ENCODE results near the gene TFEC. TPM values are rescaled to one million over a fixed set of nuclear protein-coding genes. Genes with fewer than 3 reads are reported as not detected.
A peak's percentile ranks its signal among the peaks of the same experiment; 100 is the strongest.
"Not testable (repeated sequence)": the region's sequence is repeated elsewhere in the genome, so short reads cannot be mapped to it uniquely, and the experiment has no call there.

Gene TFEC
- total and polyA plus RNA-seq, 4 donors, result 1.4 to 6.6 (median 2.4) TPM

DNA sequence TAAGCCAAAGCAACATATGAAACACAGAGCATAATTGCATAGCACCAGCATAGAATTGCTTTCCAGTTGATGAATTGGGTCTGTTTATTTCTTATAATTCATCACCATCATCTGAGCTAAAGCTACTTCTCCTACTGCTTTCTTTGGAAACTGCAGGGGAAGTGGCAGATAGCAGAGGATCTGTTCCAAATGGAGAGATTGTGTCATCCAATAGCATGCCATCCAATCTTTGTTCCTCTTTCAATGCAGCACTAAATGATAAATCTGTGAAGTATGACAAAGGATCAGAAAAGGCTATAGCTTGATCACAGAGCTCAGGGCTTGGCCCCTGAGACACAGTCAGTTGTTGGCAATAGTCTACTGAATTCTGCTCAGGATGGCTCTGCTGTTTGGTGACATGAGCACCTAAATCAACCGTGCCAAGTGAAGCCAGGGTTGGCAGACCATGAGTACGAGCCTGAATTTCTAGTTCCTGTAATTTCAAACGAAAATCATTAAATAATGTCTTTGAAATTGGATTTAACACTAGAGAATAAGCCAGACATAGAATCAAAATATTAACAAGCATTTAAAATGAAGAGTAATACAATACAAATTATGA lies 90.0 kb downstream of the TFEC start:
- Histone ChIP-seq H3K27ac (ENCODE audit: low read depth, low read length) (no peak overlapping the region), H3K27me3 (ENCODE audit: control insufficient read depth, insufficient read depth, low read length) (no peaks in the 10 kb centered on the region), H3K4me1 (ENCODE audit: control insufficient read depth, insufficient read depth, low read length) (no peaks in the 10 kb centered on the region), H3K4me3 (ENCODE audit: low read depth, low read length) (no peak overlapping the region), H3K36me3 (ENCODE audit: control insufficient read depth, insufficient read depth, low read length) (no peaks in the 10 kb centered on the region), H3K9me3 (ENCODE audit: control insufficient read depth, insufficient read depth, low read length) (no peaks in the 10 kb centered on the region)
- no CpG with 5 or more reads among the region's 3 CpGs for WGBS (ENCODE audit: insufficient coverage)
- no peak for DNase-seq (ENCODE audit: low read depth in 4 of 6, low spot score in 6 of 6)

GRCh38 chr7:115937960-115938359 lies 92.6 kb downstream of the TFEC start:
- Histone ChIP-seq H3K4me1 (ENCODE audit: control insufficient read depth, insufficient read depth, low read length) (no peaks in the 10 kb centered on the region), H3K27ac (ENCODE audit: low read depth, low read length) (no peak overlapping the region), H3K9me3 (ENCODE audit: control insufficient read depth, insufficient read depth, low read length) (no peaks in the 10 kb centered on the region), H3K4me3 (ENCODE audit: low read depth, low read length) (no peak overlapping the region), H3K36me3 (ENCODE audit: control insufficient read depth, insufficient read depth, low read length) (no peaks in the 10 kb centered on the region), H3K27me3 (ENCODE audit: control insufficient read depth, insufficient read depth, low read length) (no peaks in the 10 kb centered on the region)
- DNase-seq (ENCODE audit: low read depth in 4 of 6, low spot score in 6 of 6), result no peak
- WGBS (ENCODE audit: insufficient coverage), result 67% methylated on average over 1 of the region's 1 CpG

- no peaks in the 10 kb centered on the region for H3K36me3 ChIP-seq (ENCODE audit: control insufficient read depth, insufficient read depth, low read length)
Observed at GRCh38 chr7:115933471-115933870, 97.1 kb downstream of the TFEC start.

GRCh38 chr7:115932880-115933279 lies 97.7 kb downstream of the TFEC start:
- Histone ChIP-seq H3K27ac (ENCODE audit: low read depth, low read length) (no peak overlapping the region), H3K4me1 (ENCODE audit: control insufficient read depth, insufficient read depth, low read length) (no peaks in the 10 kb centered on the region), H3K4me3 (ENCODE audit: low read depth, low read length) (no peak overlapping the region), H3K27me3 (ENCODE audit: control insufficient read depth, insufficient read depth, low read length) (no peaks in the 10 kb centered on the region), H3K9me3 (ENCODE audit: control insufficient read depth, insufficient read depth, low read length) (no peaks in the 10 kb centered on the region), H3K36me3 (ENCODE audit: control insufficient read depth, insufficient read depth, low read length) (no peaks in the 10 kb centered on the region)
- WGBS (ENCODE audit: insufficient coverage), result 71% methylated on average over 1 of the region's 2 CpGs
- no peak for DNase-seq (ENCODE audit: low read depth in 4 of 6, low spot score in 6 of 6)

More at GRCh38 chr7:115933471-115933870, 97.1 kb downstream of the TFEC start:
- H3K27ac ChIP-seq (ENCODE audit: low read depth, low read length), result no peak overlapping the region
- H3K9me3 ChIP-seq (ENCODE audit: control insufficient read depth, insufficient read depth, low read length), result no peaks in the 10 kb centered on the region
- no peaks in the 10 kb centered on the region for H3K27me3 ChIP-seq (ENCODE audit: control insufficient read depth, insufficient read depth, low read length)
- no peak overlapping the region for H3K4me3 ChIP-seq (ENCODE audit: low read depth, low read length)
- H3K4me1 ChIP-seq (ENCODE audit: control insufficient read depth, insufficient read depth, low read length), result no peaks in the 10 kb centered on the region
- WGBS (ENCODE audit: insufficient coverage), result no CpG with 5 or more reads among the region's 4 CpGs
- peak in 2 of 6 donors; percentile 32 to 58 for DNase-seq (ENCODE audit: low read depth in 4 of 6, low spot score in 6 of 6)

DNA sequence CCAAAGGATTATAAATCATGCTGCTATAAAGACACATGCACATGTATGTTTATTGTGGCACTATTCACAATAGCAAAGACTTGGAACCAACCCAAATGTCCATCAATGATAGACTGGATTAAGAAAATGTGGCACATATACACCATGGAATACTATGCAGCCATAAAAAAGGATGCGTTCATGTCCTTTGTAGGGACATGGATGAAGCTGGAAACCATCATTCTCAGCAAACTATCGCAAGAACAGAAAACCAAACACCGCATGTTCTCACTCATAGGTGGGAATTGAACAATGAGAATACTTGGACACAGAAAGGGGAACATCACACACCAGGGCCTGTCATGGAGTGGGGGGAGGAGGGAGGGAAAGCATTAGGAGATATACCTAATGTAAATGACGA lies 100.4 kb downstream of the TFEC start:
- DNase-seq (ENCODE audit: low read depth in 4 of 6, low spot score in 6 of 6); H3K9me3 ChIP-seq (ENCODE audit: control insufficient read depth, insufficient read depth, low read length); H3K27ac ChIP-seq (ENCODE audit: low read depth, low read length); H3K4me3 ChIP-seq (ENCODE audit: low read depth, low read length); H3K4me1 ChIP-seq (ENCODE audit: control insufficient read depth, insufficient read depth, low read length); H3K36me3 ChIP-seq (ENCODE audit: control insufficient read depth, insufficient read depth, low read length); H3K27me3 ChIP-seq (ENCODE audit: control insufficient read depth, insufficient read depth, low read length): not testable (repeated sequence)
- WGBS (ENCODE audit: insufficient coverage), result no CpG with 5 or more reads among the region's 4 CpGs

DNA sequence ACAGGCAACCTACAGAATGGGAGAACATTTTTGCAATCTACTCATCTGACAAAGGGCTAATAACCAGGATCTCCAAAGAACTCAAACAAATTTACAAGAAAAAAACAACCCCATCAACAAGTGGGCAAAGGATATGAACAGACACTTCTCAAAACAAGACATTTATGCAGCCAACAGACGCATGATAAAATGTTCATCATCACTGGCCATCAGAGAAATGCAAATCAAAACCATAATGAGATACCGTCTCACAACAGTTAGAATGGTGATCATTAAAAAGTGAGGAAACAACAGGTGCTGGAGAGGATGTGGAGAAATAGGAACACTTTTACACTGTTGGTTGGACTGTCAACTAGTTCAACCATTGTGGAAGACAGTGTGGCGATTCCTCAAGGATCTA lies 100.8 kb downstream of the TFEC start:
- H3K27me3 ChIP-seq (ENCODE audit: control insufficient read depth, insufficient read depth, low read length), result not testable (repeated sequence)

GRCh38 chr7:115924411-115924810 lies 106.2 kb downstream of the TFEC start:
- Histone ChIP-seq H3K27ac (ENCODE audit: low read depth, low read length) (no peak overlapping the region), H3K36me3 (ENCODE audit: control insufficient read depth, insufficient read depth, low read length) (no peaks in the 10 kb centered on the region), H3K9me3 (ENCODE audit: control insufficient read depth, insufficient read depth, low read length) (no peaks in the 10 kb centered on the region), H3K4me3 (ENCODE audit: low read depth, low read length) (no peak overlapping the region), H3K4me1 (ENCODE audit: control insufficient read depth, insufficient read depth, low read length) (no peaks in the 10 kb centered on the region), H3K27me3 (ENCODE audit: control insufficient read depth, insufficient read depth, low read length) (no peaks in the 10 kb centered on the region)
- DNase-seq (ENCODE audit: low read depth in 4 of 6, low spot score in 6 of 6), result peak in 1 of 6 donors; percentile 65
- no CpG with 5 or more reads among the region's 2 CpGs for WGBS (ENCODE audit: insufficient coverage)

More for the DNA sequence above, 100.8 kb downstream of the TFEC start:
- WGBS (ENCODE audit: insufficient coverage), result no CpG with 5 or more reads among the region's 3 CpGs
- not testable (repeated sequence) for DNase-seq (ENCODE audit: low read depth in 4 of 6, low spot score in 6 of 6); H3K4me1 ChIP-seq (ENCODE audit: control insufficient read depth, insufficient read depth, low read length); H3K27ac ChIP-seq (ENCODE audit: low read depth, low read length); H3K4me3 ChIP-seq (ENCODE audit: low read depth, low read length); H3K9me3 ChIP-seq (ENCODE audit: control insufficient read depth, insufficient read depth, low read length); H3K36me3 ChIP-seq (ENCODE audit: control insufficient read depth, insufficient read depth, low read length)

DNA sequence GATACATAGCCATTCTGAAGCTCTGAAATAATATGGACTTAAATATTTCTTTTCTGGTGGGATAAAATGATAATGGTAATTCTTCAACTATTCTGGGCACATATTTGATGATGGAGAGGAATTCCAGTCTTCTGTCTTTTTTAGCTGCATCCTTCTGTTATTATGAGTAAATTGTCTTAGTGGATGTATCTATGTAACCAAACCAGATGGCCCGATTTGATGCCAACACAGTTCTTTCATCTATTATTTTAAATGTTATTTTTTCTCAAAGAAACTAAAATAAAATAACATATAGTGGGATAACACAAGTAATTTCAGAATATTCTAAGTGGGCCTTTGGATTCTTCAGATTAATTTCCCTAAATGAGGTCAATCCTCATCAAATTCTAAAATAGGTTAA lies 110.2 kb downstream of the TFEC start:
- WGBS (ENCODE audit: insufficient coverage), result no CpG with 5 or more reads among the region's 1 CpG
- no peaks in the 10 kb centered on the region for H3K4me1 ChIP-seq (ENCODE audit: control insufficient read depth, insufficient read depth, low read length)

GRCh38 chr7:115914951-115915350 lies 115.6 kb downstream of the TFEC start:
- H3K9me3 ChIP-seq (ENCODE audit: control insufficient read depth, insufficient read depth, low read length), result no peaks in the 10 kb centered on the region
- no peak overlapping the region for H3K27ac ChIP-seq (ENCODE audit: low read depth, low read length)
- no peak overlapping the region for H3K4me3 ChIP-seq (ENCODE audit: low read depth, low read length)
- H3K27me3 ChIP-seq (ENCODE audit: control insufficient read depth, insufficient read depth, low read length), result no peaks in the 10 kb centered on the region
- H3K4me1 ChIP-seq (ENCODE audit: control insufficient read depth, insufficient read depth, low read length), result no peaks in the 10 kb centered on the region
- H3K36me3 ChIP-seq (ENCODE audit: control insufficient read depth, insufficient read depth, low read length), result no peaks in the 10 kb centered on the region
- no CpG with 5 or more reads among the region's 1 CpG for WGBS (ENCODE audit: insufficient coverage)
- no peak for DNase-seq (ENCODE audit: low read depth in 4 of 6, low spot score in 6 of 6)

More for the DNA sequence above, 110.2 kb downstream of the TFEC start:
- no peaks in the 10 kb centered on the region for H3K9me3 ChIP-seq (ENCODE audit: control insufficient read depth, insufficient read depth, low read length)
- H3K36me3 ChIP-seq (ENCODE audit: control insufficient read depth, insufficient read depth, low read length), result no peaks in the 10 kb centered on the region
- no peaks in the 10 kb centered on the region for H3K27me3 ChIP-seq (ENCODE audit: control insufficient read depth, insufficient read depth, low read length)
- no peak overlapping the region for H3K4me3 ChIP-seq (ENCODE audit: low read depth, low read length)
- peak in 1 of 6 donors; percentile 52 for DNase-seq (ENCODE audit: low read depth in 4 of 6, low spot score in 6 of 6)
- H3K27ac ChIP-seq (ENCODE audit: low read depth, low read length), result no peak overlapping the region

DNA sequence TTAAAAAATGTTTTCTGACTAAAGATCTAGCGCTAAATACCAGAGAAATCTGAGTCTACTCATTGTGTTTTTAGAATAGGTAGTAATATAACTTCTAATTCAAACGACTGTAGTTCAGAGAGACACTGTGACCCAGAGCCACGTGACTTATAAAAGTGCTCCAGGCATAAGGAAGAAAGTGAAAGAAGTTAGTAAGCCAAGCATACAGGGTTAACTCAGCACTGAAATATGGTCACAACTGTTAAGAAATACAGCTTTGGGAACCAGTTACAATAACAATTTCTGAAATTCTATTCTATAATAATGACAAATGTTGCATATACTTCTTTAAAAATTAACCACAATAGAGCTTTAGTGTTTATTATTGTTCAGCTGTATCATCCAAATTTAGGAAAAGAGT lies 119.1 kb downstream of the TFEC start:
- no peak for DNase-seq (ENCODE audit: low read depth in 4 of 6, low spot score in 6 of 6)
- Histone ChIP-seq H3K27ac (ENCODE audit: low read depth, low read length) (no peak overlapping the region), H3K36me3 (ENCODE audit: control insufficient read depth, insufficient read depth, low read length) (no peaks in the 10 kb centered on the region), H3K4me3 (ENCODE audit: low read depth, low read length) (no peak overlapping the region), H3K4me1 (ENCODE audit: control insufficient read depth, insufficient read depth, low read length) (no peaks in the 10 kb centered on the region), H3K9me3 (ENCODE audit: control insufficient read depth, insufficient read depth, low read length) (no peaks in the 10 kb centered on the region), H3K27me3 (ENCODE audit: control insufficient read depth, insufficient read depth, low read length) (no peaks in the 10 kb centered on the region)
- WGBS (ENCODE audit: insufficient coverage), result no CpG with 5 or more reads among the region's 3 CpGs

Measured in spinal cord (tissue), 10 donors.